HFFc6 (cell line): Measurements from ENCODE around the gene LHFPL3. TPM values are rescaled to one million over a fixed set of nuclear protein-coding genes. Genes with fewer than 3 reads are reported as not detected.

Experiments used
- DNase-seq: peaks from one replicate; pipeline ENCODE4 v3.0.0-alpha.2; 2018
- H3K27ac Mint-ChIP-seq: 2 replicates; pipeline ENCODE4 v1.8.0; 2020; ENCODE audit warnings: mild to moderate bottlenecking, mixed read lengths
- H3K27me3 Mint-ChIP-seq: 2 replicates; pipeline ENCODE4 v1.8.0; 2021; ENCODE audit warnings: mild to moderate bottlenecking, moderate library complexity, mixed read lengths; ENCODE audit not compliant: insufficient read depth
- H3K36me3 Mint-ChIP-seq: 2 replicates; pipeline ENCODE4 v1.8.0; 2021; ENCODE audit warnings: low read depth, mixed read lengths
- H3K4me1 Mint-ChIP-seq: 2 replicates; pipeline ENCODE4 v1.8.0; 2020; ENCODE audit warnings: low read depth, mixed read lengths
- H3K4me3 Mint-ChIP-seq: 2 replicates; pipeline ENCODE4 v1.8.0; 2020; ENCODE audit warnings: mild to moderate bottlenecking, moderate library complexity, mixed read lengths
- H3K9me3 Mint-ChIP-seq: 2 replicates; pipeline ENCODE4 v1.8.0; 2020; ENCODE audit warnings: mild to moderate bottlenecking, mixed read lengths
- total RNA-seq, 6 experiments: library from RNA; stranded (reverse); fragmentation: NEBNext Ultra II Directional; extraction: Animal tissue kit (Norgen Biotek cat#: 25700); gene quantifications; 2 replicates in 1 of 6; 3 replicates in 5 of 6; pipeline ENCODE4 v1.2.3, GENCODE V29; 2021
- TF ChIP-seq, protein P1 (sequence below): fragments of 200-600 bp; sonication (generic); IDR thresholded peaks from 2 replicates; pipeline ENCODE4 v1.5.0; 2021; ENCODE audit warnings: antibody characterized with exemption, mild to moderate bottlenecking

LHFPL3 gene
- total RNA-seq, 6 experiments from 2014 or later: not detected

DNA sequence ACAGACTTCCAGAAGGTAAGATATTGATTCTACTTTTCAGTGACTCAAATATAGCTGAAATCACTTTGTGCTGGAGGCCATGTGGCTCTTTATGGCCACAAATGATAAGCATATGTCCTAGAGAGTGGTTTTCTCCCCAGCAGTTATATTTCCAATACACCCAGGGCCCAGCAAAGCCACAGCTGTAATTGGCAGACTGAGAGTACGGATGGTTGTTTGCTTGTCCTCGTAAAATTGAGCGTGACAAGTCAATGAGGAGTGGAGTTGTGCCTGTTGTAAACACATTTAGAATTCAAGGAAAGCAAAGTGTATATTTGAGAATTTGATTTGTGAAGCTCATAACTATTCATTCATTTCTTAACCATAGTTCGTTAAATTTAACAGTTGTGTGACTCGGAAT, 201.8 kb downstream of the LHFPL3 start:
- Mint-ChIP-seq H3K4me1 (no peaks in the 10 kb centered on the region), H3K27me3 (no peaks in the 10 kb centered on the region; the same call in 1 of the 2 replicates), H3K36me3 (no peaks in the 10 kb centered on the region), H3K4me3 (no peak overlapping the region), H3K9me3 (peaks cover 23% of the 10 kb centered on the region), H3K27ac (no peak overlapping the region)
- DNase-seq: no peak
- TF ChIP-seq, protein P1, sequence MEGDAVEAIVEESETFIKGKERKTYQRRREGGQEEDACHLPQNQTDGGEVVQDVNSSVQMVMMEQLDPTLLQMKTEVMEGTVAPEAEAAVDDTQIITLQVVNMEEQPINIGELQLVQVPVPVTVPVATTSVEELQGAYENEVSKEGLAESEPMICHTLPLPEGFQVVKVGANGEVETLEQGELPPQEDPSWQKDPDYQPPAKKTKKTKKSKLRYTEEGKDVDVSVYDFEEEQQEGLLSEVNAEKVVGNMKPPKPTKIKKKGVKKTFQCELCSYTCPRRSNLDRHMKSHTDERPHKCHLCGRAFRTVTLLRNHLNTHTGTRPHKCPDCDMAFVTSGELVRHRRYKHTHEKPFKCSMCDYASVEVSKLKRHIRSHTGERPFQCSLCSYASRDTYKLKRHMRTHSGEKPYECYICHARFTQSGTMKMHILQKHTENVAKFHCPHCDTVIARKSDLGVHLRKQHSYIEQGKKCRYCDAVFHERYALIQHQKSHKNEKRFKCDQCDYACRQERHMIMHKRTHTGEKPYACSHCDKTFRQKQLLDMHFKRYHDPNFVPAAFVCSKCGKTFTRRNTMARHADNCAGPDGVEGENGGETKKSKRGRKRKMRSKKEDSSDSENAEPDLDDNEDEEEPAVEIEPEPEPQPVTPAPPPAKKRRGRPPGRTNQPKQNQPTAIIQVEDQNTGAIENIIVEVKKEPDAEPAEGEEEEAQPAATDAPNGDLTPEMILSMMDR: no peak

DNA sequence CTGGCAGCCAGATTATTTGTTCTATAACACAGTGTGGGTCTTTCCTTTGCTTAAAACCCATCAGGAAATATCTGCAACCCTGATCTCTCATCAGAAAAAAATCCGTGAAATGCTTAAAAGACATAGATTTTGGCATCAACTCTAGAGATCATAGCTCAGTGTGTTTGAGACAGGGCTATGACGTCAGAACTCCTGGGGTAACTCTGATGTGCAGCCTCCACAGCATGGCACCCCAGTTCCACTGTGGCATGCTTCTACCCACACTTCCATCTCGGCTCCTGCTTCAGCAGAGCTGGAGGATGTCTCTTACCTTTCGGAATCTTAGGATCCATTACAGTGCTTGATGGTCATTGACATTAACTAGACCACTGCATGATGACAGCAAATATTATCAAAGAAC, 205.7 kb downstream of the LHFPL3 start:
- no peak overlapping the region for H3K27ac Mint-ChIP-seq

DNA sequence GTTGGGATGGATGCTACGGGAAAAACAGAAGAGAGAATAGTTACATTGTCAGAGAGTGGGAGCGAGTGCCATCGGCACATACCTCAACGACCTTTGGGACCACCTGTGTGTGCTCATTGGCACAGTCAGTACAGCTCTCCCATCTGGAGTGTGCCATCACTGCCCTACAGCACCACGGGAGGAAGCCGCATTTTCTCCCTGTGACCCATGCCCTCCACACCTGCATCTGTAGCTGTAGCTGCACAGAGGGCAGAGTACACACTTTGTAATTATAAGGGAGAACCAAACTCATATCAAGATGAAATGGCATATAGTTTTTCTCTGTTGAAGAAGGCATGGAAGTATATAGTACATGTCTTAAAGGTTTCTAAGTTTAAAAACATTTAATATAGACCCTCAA, 207.4 kb downstream of the LHFPL3 start:
- Mint-ChIP-seq H3K9me3 (peaks cover 30% of the 10 kb centered on the region), H3K4me3 (no peak overlapping the region), H3K27me3 (no peaks in the 10 kb centered on the region), H3K4me1 (no peaks in the 10 kb centered on the region), H3K27ac (no peak overlapping the region), H3K36me3 (peaks cover 4% of the 10 kb centered on the region; the same call in 1 of the 2 replicates)
- TF ChIP-seq, protein P1: no peak
- DNase-seq: no peak

More for the DNA sequence above, 205.7 kb downstream of the LHFPL3 start:
- peaks cover 39% of the 10 kb centered on the region for H3K9me3 Mint-ChIP-seq
- H3K36me3 Mint-ChIP-seq: peaks cover 4% of the 10 kb centered on the region; the same call in 1 of the 2 replicates
- no peaks in the 10 kb centered on the region for H3K4me1 Mint-ChIP-seq
- no peak overlapping the region for H3K4me3 Mint-ChIP-seq
- no peak for DNase-seq
- no peaks in the 10 kb centered on the region for H3K27me3 Mint-ChIP-seq
- TF ChIP-seq, protein P1: no peak

DNA sequence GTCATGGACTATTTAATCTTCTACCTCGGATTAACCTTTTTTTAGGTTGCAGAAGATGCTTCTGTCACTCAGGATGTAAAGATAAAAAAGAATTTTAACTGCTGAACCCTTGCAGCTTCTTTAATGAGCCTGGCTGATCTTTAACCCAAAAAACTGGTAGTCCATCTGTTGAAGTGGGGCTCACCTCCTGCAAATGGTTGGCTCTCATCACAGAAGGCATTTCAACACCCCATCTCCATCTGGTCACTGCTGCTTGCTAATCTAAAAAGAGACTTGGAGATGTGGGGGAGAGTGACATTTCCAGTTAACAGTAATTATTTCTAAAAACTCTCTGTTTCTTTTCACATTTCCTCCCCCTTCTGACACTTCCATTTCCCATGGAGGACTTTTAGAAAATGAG, 208.6 kb downstream of the LHFPL3 start:
- Mint-ChIP-seq H3K36me3 (peaks cover 4% of the 10 kb centered on the region; the same call in 1 of the 2 replicates), H3K9me3 (peaks cover 38% of the 10 kb centered on the region), H3K27ac (no peak overlapping the region), H3K4me3 (no peak overlapping the region), H3K4me1 (no peaks in the 10 kb centered on the region), H3K27me3 (no peaks in the 10 kb centered on the region)
- TF ChIP-seq, protein P1: no peak
- no peak for DNase-seq

DNA sequence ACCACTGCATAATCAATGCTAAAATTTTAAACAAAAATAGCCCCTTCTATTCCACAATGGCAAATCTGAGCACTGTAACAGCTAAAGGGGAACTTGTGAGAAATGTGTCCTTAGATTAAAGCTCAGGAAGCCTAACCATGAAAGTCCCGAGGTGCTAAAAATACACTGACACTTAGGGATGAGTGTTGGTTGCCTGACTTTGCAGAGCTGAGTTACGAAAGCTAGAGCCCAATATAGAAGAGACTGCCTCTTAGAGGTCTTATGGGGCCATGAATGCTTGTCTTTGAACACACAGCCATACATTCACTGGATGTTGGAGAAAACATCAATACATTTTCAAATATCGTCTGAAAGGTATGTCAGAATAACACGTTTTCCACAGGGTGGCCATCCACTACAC, 209.7 kb downstream of the LHFPL3 start:
- no peaks in the 10 kb centered on the region for H3K27me3 Mint-ChIP-seq
- H3K9me3 Mint-ChIP-seq: peaks cover 48% of the 10 kb centered on the region
- TF ChIP-seq, protein P1: no peak
- no peaks in the 10 kb centered on the region for H3K4me1 Mint-ChIP-seq
- peaks cover 4% of the 10 kb centered on the region; the same call in 1 of the 2 replicates for H3K36me3 Mint-ChIP-seq
- DNase-seq: no peak
- no peak overlapping the region for H3K4me3 Mint-ChIP-seq
- no peak overlapping the region for H3K27ac Mint-ChIP-seq

DNA sequence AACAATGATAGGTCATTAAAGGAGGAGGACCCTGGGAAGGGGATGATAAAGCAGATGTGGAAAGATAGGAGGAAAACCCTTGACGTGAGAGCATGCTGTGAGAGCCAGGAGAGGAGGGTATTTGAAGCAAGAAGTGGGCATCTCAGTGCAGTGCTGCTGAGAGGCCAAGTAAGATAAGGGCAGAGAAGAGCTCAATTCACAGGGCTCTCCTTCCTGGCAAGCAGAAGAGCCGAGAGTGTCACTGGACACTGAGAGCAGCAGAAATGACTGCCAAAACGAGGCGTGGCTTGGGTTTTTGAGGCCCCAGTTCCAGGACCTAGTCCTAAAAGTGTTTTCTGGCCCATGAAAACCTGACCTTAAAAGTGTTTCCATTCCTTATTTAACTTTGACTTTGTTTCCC, 213.5 kb downstream of the LHFPL3 start:
- peaks cover 53% of the 10 kb centered on the region for H3K9me3 Mint-ChIP-seq
- H3K27me3 Mint-ChIP-seq: peaks cover 1% of the 10 kb centered on the region; the same call in 1 of the 2 replicates
- H3K4me3 Mint-ChIP-seq: no peak overlapping the region
- no peak for DNase-seq
- no peaks in the 10 kb centered on the region for H3K36me3 Mint-ChIP-seq
- H3K4me1 Mint-ChIP-seq: no peaks in the 10 kb centered on the region
- TF ChIP-seq, protein P1: no peak
- no peak overlapping the region for H3K27ac Mint-ChIP-seq
